GM21447 (cell line): ENCODE data around the gene GASK1A.

Experiments
- ATAC-seq: cut with Tn5 transposase; IDR thresholded peaks from one replicate; pipeline ENCODE4 v1.9.1; 2021; ENCODE audit not compliant: unreplicated experiment

The GASK1A gene

GRCh38 chr3:42982645-42983412 lies 3.7 kb downstream of the GASK1A start:
- ATAC-seq, result no peak

GRCh38 chr3:42983927-42984326 lies 4.8 kb downstream of the GASK1A start:
- ATAC-seq, result no peak

- ATAC-seq, result no peak
These were observed 5.6 kb downstream of the GASK1A start for GRCh38 chr3:42984701-42985100.

- no peak for ATAC-seq
These were observed 9.0 kb downstream of the GASK1A start for GRCh38 chr3:42988097-42988496.

- no peak for ATAC-seq
These were observed 9.5 kb downstream of the GASK1A start for GRCh38 chr3:42988566-42988965.

GRCh38 chr3:42991341-42992315 lies 12.5 kb downstream of the GASK1A start:
- ATAC-seq, result no peak

GRCh38 chr3:42994595-42994994 lies 15.5 kb downstream of the GASK1A start:
- ATAC-seq, result no peak

GRCh38 chr3:42996021-42996420 lies 16.9 kb downstream of the GASK1A start:
- ATAC-seq, result no peak

GRCh38 chr3:42996633-42997075 lies 17.5 kb downstream of the GASK1A start:
- ATAC-seq, result no peak

GRCh38 chr3:42999212-42999611 lies 20.1 kb downstream of the GASK1A start:
- ATAC-seq, result no peak

- no peak for ATAC-seq
These were observed 20.5 kb downstream of the GASK1A start for GRCh38 chr3:42999632-43000031.

- ATAC-seq, result no peak
These were observed 21.3 kb downstream of the GASK1A start for GRCh38 chr3:43000387-43000786.

GRCh38 chr3:43001094-43001553 lies 22.0 kb downstream of the GASK1A start:
- no peak for ATAC-seq

GRCh38 chr3:43001556-43002121 lies 22.5 kb downstream of the GASK1A start:
- ATAC-seq, result no peak

GRCh38 chr3:43004282-43004681 lies 25.2 kb downstream of the GASK1A start:
- ATAC-seq, result no peak

GRCh38 chr3:43005253-43005652 lies 26.1 kb downstream of the GASK1A start:
- no peak for ATAC-seq

- no peak for ATAC-seq
These were observed 26.9 kb downstream of the GASK1A start for GRCh38 chr3:43005981-43006380.

- ATAC-seq, result no peak
These were observed 27.7 kb downstream of the GASK1A start for GRCh38 chr3:43006825-43007224.

GRCh38 chr3:43009547-43009946 lies 30.4 kb downstream of the GASK1A start:
- ATAC-seq, result no peak

- no peak for ATAC-seq
These were observed 31.5 kb downstream of the GASK1A start for GRCh38 chr3:43010638-43011037.

GRCh38 chr3:43011638-43012037 lies 32.5 kb downstream of the GASK1A start:
- no peak for ATAC-seq
